ENCODE results near the gene NFXL1.

Gene NFXL1

DNA sequence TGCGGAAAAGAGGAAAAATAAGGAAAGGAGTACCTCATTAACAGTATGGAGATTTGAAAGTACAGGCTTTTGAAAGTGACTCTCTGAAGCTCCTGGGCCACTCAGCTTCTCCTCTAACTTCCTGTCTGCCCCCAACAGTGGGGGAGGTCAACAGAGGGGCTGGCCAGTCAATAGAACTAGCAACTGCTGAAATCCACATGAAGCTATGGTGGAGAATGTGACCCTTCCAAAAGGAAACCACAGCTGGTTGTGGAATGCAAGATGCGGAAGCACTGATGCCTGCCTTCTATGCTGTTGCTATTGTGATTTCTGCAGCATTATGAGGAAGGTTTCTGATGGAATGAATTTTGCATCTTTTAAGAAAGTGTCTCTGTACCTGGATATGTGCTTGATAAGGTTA is 78.9 kb downstream of the NFXL1 start:
- no peak for DNase-seq (ENCODE audit: low read depth in 3 of 3, low spot score in 1 of 3)

DNA sequence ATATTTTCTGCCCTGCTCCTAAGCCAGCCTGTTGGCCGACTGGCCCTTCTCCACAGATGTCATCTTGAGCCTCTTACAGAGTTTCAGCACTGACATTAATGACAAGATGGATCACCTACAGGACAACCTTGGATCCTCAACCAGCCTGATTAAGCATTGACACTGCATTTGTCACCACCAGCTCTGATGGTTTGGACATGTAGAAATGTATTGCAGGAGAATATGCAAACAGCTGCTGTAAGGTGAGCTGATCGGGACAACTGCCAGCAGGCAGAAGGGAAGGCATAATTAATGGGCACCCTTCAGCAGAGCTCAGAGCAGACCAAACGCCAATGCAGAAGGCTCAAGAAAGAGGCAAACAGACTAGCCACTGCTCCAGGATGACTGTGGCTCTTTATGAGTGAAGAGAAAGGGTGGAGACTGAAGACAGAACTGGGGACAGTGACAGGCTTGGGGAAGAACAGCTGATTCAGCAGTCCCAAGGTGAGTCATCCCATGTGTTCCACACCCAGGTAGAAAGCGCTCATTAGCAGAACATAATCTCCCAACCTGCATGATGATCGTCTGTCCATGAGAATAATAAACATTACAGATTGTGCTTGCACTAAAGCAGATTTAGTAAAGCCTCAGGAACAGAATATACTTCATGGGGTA is 83.2 kb downstream of the NFXL1 start:
- no peak for DNase-seq (ENCODE audit: low read depth in 3 of 3, low spot score in 1 of 3)

DNA sequence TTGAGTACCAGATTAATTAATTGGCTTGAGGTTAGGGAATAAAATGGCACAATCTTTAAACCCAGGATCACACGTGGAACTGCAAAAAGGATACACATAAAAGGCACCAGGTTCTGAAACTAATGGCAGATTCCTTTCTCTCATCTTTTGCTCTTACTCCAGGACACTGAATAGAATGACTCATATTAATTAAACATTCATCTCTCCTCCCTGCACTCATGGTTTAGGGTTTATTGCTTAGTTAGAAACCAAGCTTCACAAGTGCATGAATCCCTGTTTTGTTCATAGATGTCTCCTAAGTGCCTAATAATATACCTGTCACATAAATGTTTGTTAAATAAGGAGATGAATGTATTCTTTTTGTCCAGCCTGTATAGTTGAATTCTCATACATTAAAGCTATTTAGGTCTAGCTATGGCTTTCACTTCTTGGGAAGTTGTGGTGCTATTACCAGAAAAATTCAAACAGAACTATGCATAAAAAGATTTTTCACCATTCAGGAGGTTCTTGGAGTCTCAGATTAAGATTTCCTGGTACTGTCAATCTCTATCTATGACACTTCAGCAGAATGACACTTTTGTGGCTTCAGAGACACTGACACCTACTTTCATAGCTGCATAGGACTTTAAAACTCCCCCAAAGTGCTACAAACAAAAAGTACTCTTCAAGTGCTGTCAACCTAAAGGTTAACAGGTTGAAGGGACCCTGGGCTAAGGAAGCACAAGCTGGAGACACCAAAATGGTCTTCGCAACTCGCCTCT is 83.9 kb downstream of the NFXL1 start:
- DNase-seq (ENCODE audit: low read depth in 3 of 3, low spot score in 1 of 3), result no peak

DNA sequence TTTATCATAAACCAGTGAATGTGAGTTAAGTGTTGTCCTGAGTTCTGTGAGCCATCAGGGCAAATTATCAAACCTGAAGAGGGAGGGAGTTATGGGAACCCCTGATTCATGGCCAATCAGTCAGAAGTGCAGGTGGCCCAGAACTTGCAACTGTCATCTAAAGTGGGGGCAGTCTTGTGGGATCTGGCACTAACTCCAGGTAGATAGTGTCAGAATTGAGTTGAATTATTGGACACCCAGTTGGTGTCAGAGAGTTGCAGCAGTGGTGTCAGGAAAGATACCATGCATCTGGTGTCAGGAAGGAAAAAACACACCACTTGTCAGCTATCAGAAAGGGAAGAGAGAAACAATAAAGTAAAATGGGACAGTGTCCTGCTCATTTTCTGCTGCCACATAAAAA is 84.9 kb downstream of the NFXL1 start:
- no peak for DNase-seq (ENCODE audit: low read depth in 3 of 3, low spot score in 1 of 3)

DNA sequence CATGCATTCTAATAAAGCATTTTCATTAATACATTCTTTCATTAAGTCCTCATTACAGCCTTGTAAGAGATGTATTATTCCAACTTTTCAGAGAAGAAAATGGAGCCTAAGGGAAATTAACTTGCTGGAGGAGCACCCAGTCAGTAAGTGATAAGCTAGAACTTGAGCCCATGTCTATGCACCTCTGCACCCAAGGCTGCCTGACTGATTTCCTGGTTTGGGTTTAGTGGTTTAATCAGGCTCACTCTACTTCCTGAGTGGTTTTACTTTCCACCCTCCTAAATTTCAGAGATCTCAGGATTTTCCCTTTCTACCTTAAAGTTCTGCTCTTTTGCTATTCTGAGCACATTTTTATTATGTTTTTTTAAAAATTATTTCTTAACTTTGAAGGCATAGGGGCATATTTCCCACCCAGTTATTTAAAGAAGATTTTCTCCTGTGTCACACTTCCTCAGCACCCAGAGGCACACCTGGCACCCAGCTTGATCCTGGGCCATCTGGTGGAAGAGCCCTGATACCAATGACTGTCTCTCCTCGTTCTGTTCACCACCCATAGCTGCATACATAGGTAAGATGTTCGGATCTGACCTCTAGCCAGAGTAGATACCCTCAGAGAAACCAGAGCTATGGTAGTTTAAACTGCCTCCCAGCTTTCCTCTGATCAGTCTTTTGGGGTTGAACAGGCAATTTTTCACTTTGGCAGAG is 86.9 kb downstream of the NFXL1 start:
- DNase-seq (ENCODE audit: low read depth in 3 of 3, low spot score in 1 of 3), result no peak

DNA sequence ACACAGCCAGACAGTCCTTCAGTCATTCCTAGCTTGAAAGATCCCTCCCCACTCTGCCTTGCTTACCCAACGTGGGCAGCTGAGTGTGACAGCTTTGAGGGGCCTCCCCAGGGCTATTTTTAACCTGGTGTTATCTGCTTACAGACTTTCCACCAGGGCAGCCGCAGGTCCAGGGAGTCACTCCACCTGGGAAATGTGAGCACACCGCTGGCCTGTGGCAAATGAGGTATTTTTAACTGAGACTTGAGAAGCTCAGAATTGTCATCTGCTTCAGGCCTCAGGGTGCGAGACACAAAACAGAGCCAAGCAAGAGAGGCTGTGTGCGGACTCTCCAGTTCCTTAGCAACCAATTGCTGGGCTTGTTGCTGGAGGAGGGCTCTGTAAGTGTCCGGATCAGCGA is 89.5 kb downstream of the NFXL1 start:
- DNase-seq (ENCODE audit: low read depth in 3 of 3, low spot score in 1 of 3), result no peak

DNA sequence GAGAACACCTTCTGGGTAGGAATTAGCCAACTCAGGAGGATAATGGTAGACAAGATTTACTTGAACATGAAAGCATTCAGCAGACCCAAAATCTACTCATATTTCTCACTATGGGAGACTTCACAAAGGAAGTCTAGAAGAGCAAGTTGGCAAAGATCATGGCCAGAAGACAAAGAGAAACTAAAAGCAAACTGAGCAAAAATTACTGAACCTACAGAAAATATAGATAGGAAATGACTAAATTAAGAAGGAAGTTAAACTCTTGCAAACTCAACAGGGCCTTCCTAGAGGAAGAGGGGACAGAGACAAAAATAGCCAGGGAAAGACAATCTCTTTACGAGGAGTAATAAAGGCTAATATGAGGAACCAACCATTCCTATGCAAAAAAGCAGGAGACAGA is 95.2 kb downstream of the NFXL1 start:
- DNase-seq (ENCODE audit: low read depth in 3 of 3, low spot score in 1 of 3), result no peak

DNA sequence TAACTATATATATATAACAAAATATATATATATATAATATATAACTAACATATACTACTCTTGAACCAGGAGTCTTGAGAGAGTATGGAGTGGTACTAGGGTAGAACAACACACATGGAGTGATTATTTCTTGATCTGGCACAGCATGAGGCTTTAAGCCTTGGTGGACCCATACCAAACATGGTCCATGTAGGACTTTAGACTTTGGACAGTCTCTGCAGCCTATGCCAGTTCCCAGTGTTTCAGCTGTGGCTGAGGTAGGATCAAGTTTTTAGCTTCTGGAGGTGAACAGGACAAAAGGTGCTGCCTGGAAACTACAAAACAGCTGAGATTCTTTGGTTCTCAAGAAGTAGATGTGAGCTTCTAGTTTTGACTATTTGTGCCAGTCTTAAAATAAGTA is 97.1 kb downstream of the NFXL1 start:
- DNase-seq (ENCODE audit: low read depth in 3 of 3, low spot score in 1 of 3), result no peak

DNA sequence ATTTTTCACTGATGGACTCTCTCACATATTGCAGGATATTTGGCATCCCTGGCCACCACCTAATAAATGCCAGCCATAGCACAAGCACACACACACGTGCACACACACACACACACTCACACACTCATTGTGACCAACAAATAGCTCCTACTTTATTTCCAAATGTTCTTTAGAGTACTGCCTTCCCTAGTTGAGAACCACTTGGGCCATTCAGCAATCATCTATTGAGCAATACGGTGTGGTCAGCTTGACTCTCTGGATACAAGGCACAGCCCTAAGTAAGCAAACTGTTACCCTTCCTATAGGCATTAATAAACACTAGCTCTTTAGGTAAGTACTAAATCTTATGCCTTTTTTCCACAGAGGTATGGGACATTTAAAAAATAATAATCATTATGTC is 97.6 kb downstream of the NFXL1 start:
- DNase-seq (ENCODE audit: low read depth in 3 of 3, low spot score in 1 of 3), result no peak

DNA sequence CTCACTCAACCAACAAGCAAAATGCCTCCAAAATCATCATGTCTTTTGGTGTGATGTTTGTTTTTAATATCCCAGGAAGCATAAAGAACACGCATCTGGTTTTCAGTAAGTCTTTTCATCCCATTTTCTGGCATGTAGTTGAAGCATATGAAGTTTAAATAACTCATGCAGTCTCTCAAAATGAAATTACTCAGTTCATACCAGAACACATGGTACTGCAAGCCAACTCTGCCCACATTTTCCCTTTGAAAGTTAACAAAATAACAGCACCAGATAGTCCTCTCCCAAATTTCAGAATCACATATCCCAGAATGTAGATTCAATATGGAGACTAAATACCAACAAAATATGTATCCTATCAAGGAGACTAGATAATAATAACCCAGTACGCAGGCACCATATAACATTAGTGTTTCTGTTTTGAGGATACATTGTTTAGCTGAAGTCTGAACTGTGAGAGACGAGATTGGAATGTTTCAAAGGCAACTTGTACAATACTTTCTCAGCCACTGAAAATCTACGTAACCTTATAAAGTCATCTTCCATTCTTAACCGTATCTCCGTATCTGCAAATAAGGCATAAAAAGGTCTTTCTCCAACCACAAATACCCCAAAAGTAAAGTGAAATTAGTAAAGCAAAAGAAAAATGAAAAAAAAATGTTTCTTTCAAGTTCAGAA is 99.6 kb downstream of the NFXL1 start:
- no peak for DNase-seq (ENCODE audit: low read depth in 3 of 3, low spot score in 1 of 3)

DNA sequence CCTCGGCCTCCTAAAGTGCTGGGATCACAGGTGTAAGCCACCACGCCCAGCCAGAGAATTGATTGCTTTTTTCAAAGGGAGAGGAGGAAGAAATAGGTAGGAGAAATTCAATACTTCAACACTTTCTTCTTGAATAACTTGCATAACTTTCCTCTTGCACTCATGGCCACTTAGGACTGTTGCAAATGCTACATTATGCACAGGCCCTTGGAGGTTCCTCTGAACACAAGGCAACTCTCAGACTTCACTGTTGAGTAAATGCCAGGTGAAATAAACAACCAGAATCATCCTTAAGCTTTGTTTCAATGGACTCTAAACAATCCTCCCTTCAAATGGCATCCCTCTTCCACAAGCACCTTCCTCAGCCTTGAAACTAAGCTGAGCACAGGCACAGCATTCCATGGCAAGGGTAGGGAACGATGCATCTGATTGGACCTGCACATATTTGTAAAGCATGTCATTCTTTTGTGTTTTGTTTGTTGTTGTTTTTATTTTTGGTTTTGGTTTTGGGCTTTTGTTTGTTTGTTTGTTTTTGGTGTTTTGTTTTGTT is 104.7 kb downstream of the NFXL1 start:
- no peak for DNase-seq (ENCODE audit: low read depth in 3 of 3, low spot score in 1 of 3)

DNA sequence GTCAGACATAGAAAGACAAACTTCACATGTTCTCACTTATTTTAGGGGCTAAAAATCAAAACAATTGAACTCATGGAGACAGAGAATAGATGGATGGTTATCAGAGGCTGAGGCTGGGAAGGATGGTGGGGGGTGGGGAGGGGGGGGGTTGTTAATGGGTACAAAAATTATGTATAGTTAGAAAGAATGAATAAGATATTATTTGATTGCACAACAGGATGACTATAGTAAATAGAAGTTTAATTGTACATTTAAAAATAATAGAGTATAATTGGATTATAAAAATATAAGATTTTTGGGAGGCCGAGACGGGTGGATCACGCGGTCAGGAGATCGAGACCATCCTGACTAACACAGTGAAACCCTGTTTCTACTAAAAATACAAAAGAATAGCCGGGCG is 109.8 kb downstream of the NFXL1 start:
- DNase-seq (ENCODE audit: low read depth in 3 of 3, low spot score in 1 of 3), result no peak

DNA sequence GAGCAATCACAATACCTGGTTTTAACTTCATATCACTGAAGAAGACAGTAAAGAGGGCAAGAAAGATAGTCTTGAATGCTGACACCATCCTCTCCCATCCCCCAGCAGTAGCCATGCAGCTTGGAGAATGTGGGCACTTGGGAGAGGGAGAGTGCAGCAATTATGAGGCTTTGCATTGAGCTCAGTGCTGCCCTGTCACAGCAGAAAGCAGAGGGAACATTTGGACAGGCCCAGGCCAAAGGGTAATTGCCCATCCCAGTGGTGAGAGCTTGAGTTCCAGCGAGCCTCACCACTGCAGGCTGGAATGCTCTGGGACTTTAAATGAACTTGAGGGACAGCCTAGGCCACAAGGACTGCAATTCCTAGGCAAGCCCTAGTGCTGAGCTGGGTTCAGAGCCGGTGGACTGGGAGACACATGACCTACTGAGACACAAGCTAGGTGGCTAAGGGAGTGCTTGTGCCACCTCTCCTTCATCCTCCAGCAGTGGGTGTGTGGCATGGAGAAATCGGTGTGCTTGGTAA is 112.8 kb downstream of the NFXL1 start:
- no peak for DNase-seq (ENCODE audit: low read depth in 3 of 3, low spot score in 1 of 3)

DNA sequence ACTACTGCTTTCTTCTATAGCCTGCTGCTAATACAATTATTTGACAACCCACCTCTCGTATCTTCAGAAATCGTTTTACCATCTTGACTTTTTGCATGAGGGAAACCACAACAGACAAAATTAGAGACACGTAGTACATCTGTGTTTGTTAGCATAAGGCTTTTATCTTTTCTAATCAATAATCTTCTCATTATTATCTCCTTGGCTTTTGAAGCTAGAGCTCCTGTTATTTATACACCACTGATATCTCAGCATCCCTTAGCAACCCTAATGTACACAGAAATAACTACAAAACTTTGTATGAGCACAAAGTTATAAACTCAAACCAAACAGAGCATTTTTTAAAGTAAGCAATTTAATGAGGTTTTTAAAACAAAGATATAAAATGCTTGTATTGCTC is 116.2 kb downstream of the NFXL1 start:
- DNase-seq (ENCODE audit: low read depth in 3 of 3, low spot score in 1 of 3), result no peak
